ENCODE measurements around the gene SFT2D1. TPM values are rescaled to one million over a fixed set of nuclear protein-coding genes. Genes with fewer than 3 reads are reported as not detected.
A peak's percentile ranks its signal among the peaks of the same experiment; 100 is the strongest.

SFT2D1 gene
- total and polyA plus RNA-seq, 9 of the 15 experiments (the other 6 are each of a cell fraction or from before 2014, with no cell fraction given), result 54.4 to 140 (median 74.6) TPM

DNA sequence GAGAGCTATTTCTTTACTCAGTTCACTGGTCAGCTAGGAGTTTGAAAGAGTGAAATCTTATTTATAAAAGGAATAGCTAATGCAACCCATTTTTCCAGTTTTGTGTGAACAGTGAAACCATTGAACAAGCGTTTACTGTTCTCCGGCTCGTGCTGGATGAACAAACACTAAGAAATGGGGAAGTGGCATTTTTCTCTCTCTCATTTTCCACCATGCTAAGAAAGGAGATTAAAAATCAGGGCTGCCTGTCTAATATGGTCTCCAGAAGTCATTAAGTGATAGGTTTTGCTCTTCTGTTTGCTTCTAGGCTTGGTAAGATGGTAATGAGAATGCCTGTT lies 774 bp upstream of the SFT2D1 start (continued):
- TF ChIP-seq MGA (IDR thresholded peaks at IDR 0.05) (0 out of 2 replicates have a peak, but pooled peaks have one; percentile 3), NR2C2 (CRISPR knock-in tag; IDR thresholded peaks at IDR 0.05) (no peak), NR2C2 (tag; IDR thresholded peaks at IDR 0.05) (peak; percentile 2; the same call in 1 of the 2 replicates), ZNF431 (CRISPR knock-in tag; IDR thresholded peaks at IDR 0.05) (no peak), ZNF75A (CRISPR knock-in tag; IDR thresholded peaks at IDR 0.05) (peak; percentile 17; the same call in 1 of the 2 replicates), ZNF436 (CRISPR knock-in tag; IDR thresholded peaks at IDR 0.05) (peak; percentile 18; the same call in 1 of the 2 replicates), KAT7 (CRISPR knock-in tag; IDR thresholded peaks at IDR 0.05; ENCODE audit: borderline replicate concordance) (peak; percentile 65; the same call in 1 of the 2 replicates), EWSR1 (IDR thresholded peaks at IDR 0.05; ENCODE audit: borderline replicate concordance, low read depth, partially characterized antibody) (no peak), HSF4 (CRISPR knock-in tag; IDR thresholded peaks at IDR 0.05; ENCODE audit: borderline replicate concordance) (no peak), ZNF766 (CRISPR knock-in tag; conservative IDR thresholded peaks at IDR 0.05) (peak; percentile 35; the same call in 1 of the 2 replicates), MED1 (CRISPR knock-in tag; IDR thresholded peaks at IDR 0.05; ENCODE audit: borderline replicate concordance) (no peak)
- TF ChIP-seq, protein P1, sequence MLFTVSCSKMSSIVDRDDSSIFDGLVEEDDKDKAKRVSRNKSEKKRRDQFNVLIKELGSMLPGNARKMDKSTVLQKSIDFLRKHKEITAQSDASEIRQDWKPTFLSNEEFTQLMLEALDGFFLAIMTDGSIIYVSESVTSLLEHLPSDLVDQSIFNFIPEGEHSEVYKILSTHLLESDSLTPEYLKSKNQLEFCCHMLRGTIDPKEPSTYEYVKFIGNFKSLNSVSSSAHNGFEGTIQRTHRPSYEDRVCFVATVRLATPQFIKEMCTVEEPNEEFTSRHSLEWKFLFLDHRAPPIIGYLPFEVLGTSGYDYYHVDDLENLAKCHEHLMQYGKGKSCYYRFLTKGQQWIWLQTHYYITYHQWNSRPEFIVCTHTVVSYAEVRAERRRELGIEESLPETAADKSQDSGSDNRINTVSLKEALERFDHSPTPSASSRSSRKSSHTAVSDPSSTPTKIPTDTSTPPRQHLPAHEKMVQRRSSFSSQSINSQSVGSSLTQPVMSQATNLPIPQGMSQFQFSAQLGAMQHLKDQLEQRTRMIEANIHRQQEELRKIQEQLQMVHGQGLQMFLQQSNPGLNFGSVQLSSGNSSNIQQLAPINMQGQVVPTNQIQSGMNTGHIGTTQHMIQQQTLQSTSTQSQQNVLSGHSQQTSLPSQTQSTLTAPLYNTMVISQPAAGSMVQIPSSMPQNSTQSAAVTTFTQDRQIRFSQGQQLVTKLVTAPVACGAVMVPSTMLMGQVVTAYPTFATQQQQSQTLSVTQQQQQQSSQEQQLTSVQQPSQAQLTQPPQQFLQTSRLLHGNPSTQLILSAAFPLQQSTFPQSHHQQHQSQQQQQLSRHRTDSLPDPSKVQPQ (CRISPR knock-in tag; IDR thresholded peaks at IDR 0.05; ENCODE audit: borderline replicate concordance), result 0 out of 2 replicates have a peak, but pooled peaks have one; percentile 51
